Measurements from ENCODE around the gene OR2V2.

Gene OR2V2

GRCh38 chr5:181167814-181168488 is 20.6 kb downstream of the OR2V2 start:
- peak; percentile 29 for TF ChIP-seq CTCF (IDR thresholded peaks at IDR 0.05; ENCODE audit: low read length, missing control alignments)
- DNase-seq (ENCODE audit: low read depth) = no peak
- H3K4me3 ChIP-seq (replicated peaks; ENCODE audit: low read depth, low read length) = no peak overlapping the region

DNA sequence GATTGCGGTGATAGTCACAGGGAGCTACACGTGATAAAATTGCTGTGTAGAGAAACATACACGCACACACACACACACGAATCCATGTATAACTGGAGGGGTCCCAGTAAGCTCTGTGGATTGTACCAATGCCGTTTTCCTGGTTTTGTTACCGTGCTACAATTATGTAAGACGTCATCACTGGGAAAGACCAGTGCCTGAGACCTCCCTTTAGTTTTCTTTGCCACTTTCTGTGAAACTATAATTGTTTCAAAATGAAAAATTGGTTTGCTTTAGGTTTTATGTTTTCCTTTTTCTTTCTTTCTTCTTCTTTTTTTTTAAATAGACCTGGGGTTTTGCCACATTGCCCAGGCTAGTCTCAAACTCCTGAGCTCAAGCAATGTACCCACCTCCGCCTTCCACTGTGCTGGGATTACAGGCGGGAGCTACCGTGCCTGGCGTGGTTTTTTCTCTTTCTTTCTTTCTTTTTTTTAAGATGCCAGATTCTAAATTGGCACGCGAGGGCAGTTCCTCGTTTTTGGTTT is 21.3 kb downstream of the OR2V2 start:
- TF ChIP-seq CTCF (IDR thresholded peaks at IDR 0.05; ENCODE audit: low read length, missing control alignments) = no peak
- no peak for DNase-seq (ENCODE audit: low read depth)
- H3K4me3 ChIP-seq (replicated peaks; ENCODE audit: low read depth, low read length) = no peak overlapping the region

DNA sequence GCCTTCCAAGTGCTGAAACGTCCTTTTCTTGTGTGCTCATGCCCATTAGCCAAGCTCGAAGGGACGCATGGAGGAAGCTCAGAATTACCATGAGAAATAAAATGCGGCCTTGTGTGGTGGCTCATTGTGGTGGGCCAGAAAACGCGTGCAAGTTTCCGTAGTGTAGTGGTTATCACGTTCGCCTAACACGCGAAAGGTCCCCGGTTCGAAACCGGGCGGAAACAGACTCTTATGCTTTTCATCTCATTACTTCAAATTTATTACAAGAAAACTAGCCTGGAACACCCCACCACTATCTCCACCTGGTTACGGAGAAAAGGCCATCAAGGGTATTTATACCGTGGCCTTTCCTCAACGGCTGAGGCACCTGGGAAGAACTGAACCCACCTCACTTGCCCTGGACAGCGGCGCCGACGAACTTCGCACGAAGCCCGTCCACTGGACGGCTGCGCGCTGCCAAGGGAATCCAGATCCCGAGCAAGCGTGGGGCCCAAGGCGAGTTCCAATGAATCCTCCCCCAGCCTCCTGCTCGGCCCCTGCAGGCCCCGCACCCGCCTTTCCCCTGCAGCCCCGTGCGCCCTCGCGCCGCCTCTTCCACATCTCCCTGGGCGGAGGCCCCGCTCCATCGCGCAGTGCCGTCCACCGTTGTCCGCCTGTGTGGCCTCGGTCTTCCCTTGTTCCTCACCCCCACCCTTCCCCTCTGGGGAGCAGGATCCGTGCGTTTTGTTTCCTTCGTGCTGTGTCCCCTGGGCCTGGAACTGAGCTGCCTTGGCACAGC is 22.3 kb downstream of the OR2V2 start:
- DNase-seq (ENCODE audit: low read depth) = peak; percentile 69
- H3K4me3 ChIP-seq (replicated peaks; ENCODE audit: low read depth, low read length) = peak overlapping the region; percentile 32

GRCh38 chr5:181170237-181170825 is 22.9 kb downstream of the OR2V2 start:
- DNase-seq (ENCODE audit: low read depth) = no peak
- no peak for TF ChIP-seq CTCF (IDR thresholded peaks at IDR 0.05; ENCODE audit: low read length, missing control alignments)
- peak overlapping the region; percentile 32 for H3K4me3 ChIP-seq (replicated peaks; ENCODE audit: low read depth, low read length)

- no peak for TF ChIP-seq CTCF (IDR thresholded peaks at IDR 0.05; ENCODE audit: low read length, missing control alignments)
- H3K4me3 ChIP-seq (replicated peaks; ENCODE audit: low read depth, low read length) = no peak overlapping the region
- DNase-seq (ENCODE audit: low read depth) = no peak
Measured at GRCh38 chr5:181170996-181171395, 23.6 kb downstream of the OR2V2 start.

- H3K4me3 ChIP-seq (replicated peaks; ENCODE audit: low read depth, low read length) = no peak overlapping the region
- no peak for DNase-seq (ENCODE audit: low read depth)
- TF ChIP-seq CTCF (IDR thresholded peaks at IDR 0.05; ENCODE audit: low read length, missing control alignments) = no peak
Measured at GRCh38 chr5:181171782-181172181, 24.4 kb downstream of the OR2V2 start.

- no peak for DNase-seq (ENCODE audit: low read depth)
- H3K4me3 ChIP-seq (replicated peaks; ENCODE audit: low read depth, low read length) = no peak overlapping the region
- TF ChIP-seq CTCF (IDR thresholded peaks at IDR 0.05; ENCODE audit: low read length, missing control alignments) = no peak
Measured at GRCh38 chr5:181173027-181173419, 25.6 kb downstream of the OR2V2 start.
